Right atrium auricular region (tissue), 2 donors: ENCODE measurements around the gene THAP8. TPM values are rescaled to one million over a fixed set of nuclear protein-coding genes. Genes with fewer than 3 reads are reported as not detected.
"Not testable (repeated sequence)": the region's sequence is repeated elsewhere in the genome, so short reads cannot be mapped to it uniquely, and the experiment has no call there.

Experiments used
- DNase-seq: peaks from one replicate; pipeline ENCODE4 v3.0.0-alpha.2; 2019; ENCODE audit warnings: low spot score
- H3K27ac ChIP-seq, 2 donors: fragments of 200-600 bp; sonication (generic); 1 replicate in 1 of 2; 2 replicates in 1 of 2; pipeline ENCODE4 v1.5.1; 2016 to 2019
- H3K27me3 ChIP-seq, 2 donors: fragments of 200-600 bp; sonication (generic); one replicate each; pipeline versions ENCODE4 v1.5.1 to v1.6.0; 2017 to 2019
- H3K36me3 ChIP-seq: fragments of 200-600 bp; sonication (generic); one replicate; pipeline ENCODE4 v1.5.1; 2016
- H3K4me1 ChIP-seq, 2 donors: fragments of 200-600 bp; sonication (generic); one replicate each; pipeline versions ENCODE4 v1.5.1 to v1.6.0; 2017 to 2019
- H3K4me3 ChIP-seq, 2 donors: fragments of 200-600 bp; sonication (generic); 1 replicate in 1 of 2; 2 replicates in 1 of 2; pipeline ENCODE4 v1.5.1; 2017 to 2019; ENCODE audit warnings: mild to moderate bottlenecking in 1 of 2, moderate library complexity in 1 of 2
- H3K9me3 ChIP-seq, 2 donors: fragments of 200-600 bp; sonication (generic); one replicate each; pipeline ENCODE4 v1.5.1; 2019
- total RNA-seq, 2 donors: library from RNA; depleted of rRNA; stranded (reverse); fragments of >200 nt; gene quantifications; one replicate each; pipeline ENCODE4 v1.1.0, GENCODE V29; 2016
- TF ChIP-seq, protein P1 (sequence below), 2 donors: fragments of 200-600 bp; sonication (generic); IDR thresholded peaks; one replicate each; pipeline ENCODE4 v1.5.1; 2019; ENCODE audit warnings: antibody characterized with exemption in 2 of 2

Gene THAP8
- total RNA-seq, 2 donors from 2014 or later, result 5.7 to 11.6 TPM

DNA sequence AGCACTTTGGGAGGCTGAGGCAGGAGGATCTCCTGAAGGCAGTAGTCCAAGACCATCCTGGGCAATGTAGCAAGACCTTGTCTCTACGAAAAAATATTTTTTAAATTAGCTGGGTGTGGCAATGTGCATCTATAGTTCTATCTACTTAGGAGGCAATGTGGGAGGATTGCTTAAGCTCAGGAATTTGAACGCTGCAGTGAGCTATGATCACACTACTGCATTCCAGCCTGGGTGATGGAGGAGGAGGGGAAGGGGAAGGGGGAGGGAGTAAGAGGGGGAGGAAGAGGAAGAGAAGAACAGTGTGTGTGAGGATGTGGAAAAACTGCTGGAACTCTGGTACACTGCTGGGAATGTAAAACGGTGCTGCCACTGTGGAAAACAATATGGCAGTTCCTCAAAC, 12.3 kb downstream of the THAP8 start:
- H3K27ac ChIP-seq, result peak overlapping the region in 1 of 2 donors; percentile 17
- no peaks in the 10 kb centered on the region for H3K27me3 ChIP-seq
- no peaks in the 10 kb centered on the region for H3K36me3 ChIP-seq
- H3K4me3 ChIP-seq, result no peak overlapping the region
- no peaks in the 10 kb centered on the region for H3K9me3 ChIP-seq
- H3K4me1 ChIP-seq, result peaks cover 0 to 8% of the 10 kb centered on the region in 2 donors
- TF ChIP-seq, protein P1, sequence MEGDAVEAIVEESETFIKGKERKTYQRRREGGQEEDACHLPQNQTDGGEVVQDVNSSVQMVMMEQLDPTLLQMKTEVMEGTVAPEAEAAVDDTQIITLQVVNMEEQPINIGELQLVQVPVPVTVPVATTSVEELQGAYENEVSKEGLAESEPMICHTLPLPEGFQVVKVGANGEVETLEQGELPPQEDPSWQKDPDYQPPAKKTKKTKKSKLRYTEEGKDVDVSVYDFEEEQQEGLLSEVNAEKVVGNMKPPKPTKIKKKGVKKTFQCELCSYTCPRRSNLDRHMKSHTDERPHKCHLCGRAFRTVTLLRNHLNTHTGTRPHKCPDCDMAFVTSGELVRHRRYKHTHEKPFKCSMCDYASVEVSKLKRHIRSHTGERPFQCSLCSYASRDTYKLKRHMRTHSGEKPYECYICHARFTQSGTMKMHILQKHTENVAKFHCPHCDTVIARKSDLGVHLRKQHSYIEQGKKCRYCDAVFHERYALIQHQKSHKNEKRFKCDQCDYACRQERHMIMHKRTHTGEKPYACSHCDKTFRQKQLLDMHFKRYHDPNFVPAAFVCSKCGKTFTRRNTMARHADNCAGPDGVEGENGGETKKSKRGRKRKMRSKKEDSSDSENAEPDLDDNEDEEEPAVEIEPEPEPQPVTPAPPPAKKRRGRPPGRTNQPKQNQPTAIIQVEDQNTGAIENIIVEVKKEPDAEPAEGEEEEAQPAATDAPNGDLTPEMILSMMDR (IDR thresholded peaks at IDR 0.05), result no peak
- DNase-seq, result no peak

DNA sequence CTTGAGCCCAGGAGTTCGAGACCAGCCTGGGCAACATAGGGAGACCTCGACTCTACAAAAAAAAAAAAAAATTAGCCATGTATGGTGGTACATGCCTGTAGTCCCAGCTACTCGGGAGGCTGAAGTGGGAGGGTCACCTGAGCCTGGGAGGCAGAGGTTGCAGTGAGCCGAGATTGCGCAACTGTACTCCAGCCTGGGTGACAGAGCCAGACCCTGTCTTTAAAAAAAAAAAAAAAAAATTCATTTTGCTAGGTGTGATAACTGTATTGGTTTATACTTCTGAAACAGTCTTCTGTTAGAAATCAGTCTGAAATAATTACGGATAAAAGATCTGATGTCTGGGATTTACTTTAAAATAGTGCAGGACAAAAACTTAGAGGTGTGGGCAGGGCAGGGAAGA, 13.0 kb downstream of the THAP8 start:
- H3K36me3 ChIP-seq, result not testable (repeated sequence)
- peak overlapping the region in 1 of 2 donors; percentile 17 for H3K27ac ChIP-seq

DNA sequence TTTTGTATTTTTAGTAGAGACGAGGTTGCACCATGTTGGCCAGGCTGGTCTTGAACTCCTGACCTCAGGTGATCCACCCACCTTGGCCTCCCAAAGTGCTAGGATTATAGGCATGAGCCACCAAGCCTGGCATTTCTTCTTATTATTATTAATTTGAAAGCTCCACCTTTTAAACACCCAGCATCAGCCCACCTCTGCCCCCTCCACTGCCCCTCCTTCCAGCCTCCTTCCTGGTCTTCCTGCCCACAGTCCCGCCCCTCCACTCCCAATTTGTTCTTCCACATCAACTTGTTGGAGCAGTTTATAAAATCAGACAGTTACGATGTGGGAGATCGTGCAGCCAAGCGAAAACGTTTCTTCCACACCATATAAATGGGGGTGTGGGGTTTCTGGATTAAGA, 13.6 kb downstream of the THAP8 start:
- DNase-seq, result no peak
- no peak overlapping the region for H3K27ac ChIP-seq

More for the DNA sequence above, 13.0 kb downstream of the THAP8 start:
- not testable (repeated sequence) for DNase-seq, H3K4me1 ChIP-seq, H3K4me3 ChIP-seq, H3K27me3 ChIP-seq, H3K9me3 ChIP-seq

DNA sequence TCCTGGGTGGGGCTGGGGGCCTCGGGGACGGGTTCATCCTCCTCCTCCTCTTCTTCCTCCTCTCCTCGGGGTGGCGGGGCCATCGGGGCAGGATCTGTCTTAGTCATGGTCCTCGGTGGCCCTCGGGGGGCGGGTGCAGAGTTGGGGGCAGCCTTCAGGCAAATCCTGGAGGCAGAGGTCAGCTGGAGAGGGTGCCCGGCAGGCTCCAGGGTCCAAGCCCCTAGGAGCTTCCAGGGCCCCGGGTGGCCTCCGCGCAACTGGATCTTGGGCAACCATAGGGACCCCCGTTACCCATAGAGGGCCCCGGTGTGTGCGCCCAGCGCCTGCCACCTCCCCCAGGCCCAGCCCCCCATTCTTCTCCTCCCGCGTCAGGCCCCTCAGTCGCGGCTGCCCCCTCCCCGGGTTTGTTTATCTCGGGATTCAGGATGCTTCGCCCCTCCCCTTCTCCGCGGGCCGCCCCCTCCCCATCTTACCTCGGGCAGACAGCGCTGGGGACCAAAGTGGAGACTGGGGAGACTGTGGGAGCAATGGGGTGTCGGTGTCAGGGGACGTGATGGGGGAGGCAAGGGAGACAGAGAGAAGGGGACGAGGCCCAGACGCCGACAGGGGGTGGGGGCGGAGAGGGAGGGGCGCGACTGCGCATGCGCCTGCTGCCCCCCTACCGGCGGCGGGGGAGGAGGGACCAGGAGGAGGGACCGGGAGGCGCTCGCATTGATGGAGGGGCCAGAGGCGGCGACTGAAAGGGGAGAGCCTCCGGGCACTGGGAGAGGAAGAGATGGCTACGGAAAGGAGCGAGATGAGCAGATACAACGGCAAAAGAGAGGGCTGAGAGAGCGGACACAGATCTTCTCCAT, 21.6 kb downstream of the THAP8 start, which contains the start of gene CLIP3:
Gene CLIP3 (minus strand): TSS at position 623 of the 854 bp plus-strand sequence. CDS start 516 bp downstream, at position 107.
- H3K4me3 ChIP-seq, result peak within 1 kb of the TSS; percentile 64 to 65
- H3K27me3 ChIP-seq, result no peaks in the 10 kb centered on the region
- H3K27ac ChIP-seq, result peak within 1 kb of the TSS; percentile 4 to 72
- no peak for DNase-seq
- TF ChIP-seq, protein P1 (IDR thresholded peaks at IDR 0.05), result peak in 1 of 2 donors; percentile 35
- no peaks in the 10 kb centered on the region for H3K9me3 ChIP-seq
- peaks cover 0 to 15% of the 10 kb centered on the region in 2 donors for H3K4me1 ChIP-seq
- no peaks in the 10 kb centered on the region for H3K36me3 ChIP-seq

More for the DNA sequence above, 13.6 kb downstream of the THAP8 start:
- Histone ChIP-seq H3K4me1 (peaks cover 0 to 8% of the 10 kb centered on the region in 2 donors), H3K4me3 (no peak overlapping the region), H3K27me3 (no peaks in the 10 kb centered on the region), H3K9me3 (no peaks in the 10 kb centered on the region), H3K36me3 (no peaks in the 10 kb centered on the region)
- TF ChIP-seq, protein P1 (IDR thresholded peaks at IDR 0.05), result no peak

DNA sequence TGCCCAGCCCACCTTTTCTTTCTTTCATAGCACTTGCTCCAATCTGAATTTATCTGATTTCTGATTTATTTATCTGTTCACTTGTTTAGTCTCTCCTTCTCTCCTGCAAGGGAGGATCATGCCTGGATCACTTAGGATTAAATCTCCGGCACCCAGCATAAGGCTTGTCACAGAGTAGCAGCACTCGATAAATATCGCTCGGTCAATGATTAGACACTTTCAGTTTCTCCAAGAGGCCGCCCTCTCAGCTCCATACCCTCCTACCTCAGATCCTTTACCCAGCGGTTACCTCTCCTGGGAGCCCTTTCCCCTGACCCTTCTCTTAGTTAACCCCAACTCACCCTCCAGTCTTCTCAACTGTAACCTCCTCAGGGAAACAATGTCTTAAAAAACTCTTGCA, 22.8 kb downstream of the THAP8 start:
- H3K27ac ChIP-seq, result no peak overlapping the region
- no peaks in the 10 kb centered on the region for H3K27me3 ChIP-seq
- H3K9me3 ChIP-seq, result no peaks in the 10 kb centered on the region
- no peak overlapping the region for H3K4me3 ChIP-seq
- TF ChIP-seq, protein P1 (IDR thresholded peaks at IDR 0.05), result no peak
- H3K4me1 ChIP-seq, result peaks cover 0 to 15% of the 10 kb centered on the region in 2 donors
- H3K36me3 ChIP-seq, result no peaks in the 10 kb centered on the region
- no peak for DNase-seq

DNA sequence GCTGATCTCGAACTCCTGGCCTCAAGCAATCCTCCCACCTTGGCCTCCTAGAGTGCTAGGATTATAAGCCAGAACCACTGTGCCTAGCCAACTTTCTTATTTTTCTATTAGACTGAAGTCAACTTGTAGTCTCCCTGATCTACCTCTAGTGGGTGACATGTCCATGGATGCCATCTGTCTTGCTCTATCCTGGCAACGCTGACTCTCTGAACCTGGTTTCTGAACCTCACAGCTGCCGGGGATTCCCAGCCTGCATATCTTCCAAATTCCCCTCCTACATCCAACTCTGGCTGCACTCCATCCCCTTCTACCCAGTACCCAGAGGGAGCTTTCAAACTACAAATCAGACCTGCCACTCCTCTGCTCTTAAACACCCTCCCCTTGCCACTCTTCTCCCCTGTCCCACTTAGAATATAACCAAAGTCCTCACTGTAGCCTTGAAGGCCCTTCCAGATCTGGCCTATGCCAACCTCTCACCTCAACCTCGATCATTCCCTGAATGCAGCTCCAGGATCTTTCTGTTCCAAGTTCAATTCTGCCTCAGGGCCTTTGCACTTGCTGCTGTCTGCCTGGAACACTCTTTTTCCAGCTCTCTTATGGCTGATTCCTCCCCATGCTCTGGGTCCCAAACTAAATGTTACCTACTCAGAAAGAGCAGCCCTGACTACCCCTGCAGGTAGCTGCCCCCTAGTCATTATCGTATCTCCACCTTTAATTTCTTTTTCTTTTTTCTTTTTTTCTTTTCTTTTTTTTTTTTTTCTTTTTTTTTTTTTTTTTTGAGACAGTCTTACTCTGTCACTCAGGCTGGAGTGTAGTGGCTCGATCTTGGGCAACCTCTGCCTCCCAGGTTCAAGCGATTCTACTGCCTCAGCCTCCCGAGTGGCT, 23.6 kb downstream of the THAP8 start:
- no peaks in the 10 kb centered on the region for H3K27me3 ChIP-seq
- peaks cover 0 to 15% of the 10 kb centered on the region in 2 donors for H3K4me1 ChIP-seq
- no peak overlapping the region for H3K27ac ChIP-seq
- no peaks in the 10 kb centered on the region for H3K9me3 ChIP-seq
- no peaks in the 10 kb centered on the region for H3K36me3 ChIP-seq
- no peak overlapping the region for H3K4me3 ChIP-seq
- no peak for DNase-seq
- TF ChIP-seq, protein P1 (IDR thresholded peaks at IDR 0.05), result no peak
